OCI-M2 (cell line): ENCODE data around the gene BACH2.

Experiments
- DNase-seq: peaks from one replicate; lab custom pipeline; 2025; ENCODE audit not compliant: unreplicated experiment; lab: John Stamatoyannopoulos, UW

The BACH2 gene

DNA sequence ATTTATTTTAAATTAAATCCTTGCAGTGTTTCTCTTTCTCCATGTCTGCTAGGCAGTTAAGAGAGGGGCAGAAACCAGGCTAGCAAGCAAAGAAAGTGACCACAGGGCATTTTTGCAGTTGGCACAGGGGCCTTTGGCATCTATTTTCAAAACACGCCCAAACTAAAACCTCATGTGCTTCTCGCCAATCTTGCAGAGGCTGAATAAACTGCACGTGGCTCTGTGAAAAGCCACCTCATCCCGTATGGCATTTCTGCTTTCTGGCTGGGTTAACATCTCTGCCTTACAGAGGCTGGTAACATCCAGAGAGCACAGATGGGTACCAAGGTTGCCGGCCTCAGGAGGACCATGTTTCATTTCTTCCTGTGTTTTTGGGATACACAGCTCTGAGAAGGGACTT, 347.8 kb downstream of the BACH2 start:
- DNase-seq, result no peak

DNA sequence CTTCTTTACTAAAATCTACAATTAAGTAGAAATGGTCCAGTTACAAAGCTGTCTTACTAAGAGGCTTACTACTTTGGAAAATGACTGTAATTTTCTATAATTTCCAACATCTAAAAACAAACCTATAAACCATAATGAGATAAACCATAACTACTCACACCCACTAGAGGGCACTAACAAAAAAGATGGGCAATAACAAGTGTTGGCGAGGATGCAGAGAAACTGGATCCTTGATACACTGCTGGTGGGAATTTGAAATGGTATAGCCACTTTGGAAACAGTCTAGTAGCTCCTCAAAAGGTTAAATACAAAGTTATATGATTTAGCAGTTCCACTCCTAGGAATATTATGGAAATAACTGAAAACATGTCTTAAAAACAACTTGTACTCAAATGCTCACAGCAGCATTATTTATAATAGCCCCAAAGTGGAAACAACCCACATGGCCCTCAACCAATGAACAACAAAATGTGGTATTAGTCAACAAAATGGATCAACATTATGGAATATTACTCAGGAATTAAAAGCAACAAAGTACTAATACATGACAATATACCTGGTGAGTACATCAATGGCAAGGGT, 351.7 kb downstream of the BACH2 start:
- DNase-seq, result no peak

DNA sequence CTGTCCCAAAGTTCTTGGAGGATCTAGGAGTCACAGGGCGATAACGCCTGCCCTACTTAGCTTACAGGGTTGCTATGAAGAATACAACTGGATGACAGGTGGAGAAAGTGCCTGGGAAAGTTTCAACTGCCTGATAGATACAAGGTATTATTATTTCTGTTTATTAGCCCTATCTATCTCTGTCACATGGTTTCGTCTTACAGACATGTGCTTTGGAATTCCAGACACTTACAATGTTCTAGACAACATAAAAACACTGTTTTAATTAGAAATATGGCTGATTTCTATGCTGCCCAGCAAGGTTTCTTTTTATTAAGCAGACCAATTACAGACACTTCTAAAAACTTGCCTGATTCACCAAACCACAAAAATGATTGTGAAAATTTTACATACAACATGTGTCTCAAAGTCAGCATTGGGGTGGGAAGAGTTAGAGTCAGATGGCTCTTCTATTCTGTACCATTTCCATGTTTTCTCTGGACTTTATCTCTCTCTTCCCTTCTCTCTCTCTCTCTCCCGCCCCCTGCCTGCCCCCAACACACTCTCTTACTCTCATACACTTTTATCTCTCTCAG, 352.4 kb downstream of the BACH2 start:
- DNase-seq, result no peak

DNA sequence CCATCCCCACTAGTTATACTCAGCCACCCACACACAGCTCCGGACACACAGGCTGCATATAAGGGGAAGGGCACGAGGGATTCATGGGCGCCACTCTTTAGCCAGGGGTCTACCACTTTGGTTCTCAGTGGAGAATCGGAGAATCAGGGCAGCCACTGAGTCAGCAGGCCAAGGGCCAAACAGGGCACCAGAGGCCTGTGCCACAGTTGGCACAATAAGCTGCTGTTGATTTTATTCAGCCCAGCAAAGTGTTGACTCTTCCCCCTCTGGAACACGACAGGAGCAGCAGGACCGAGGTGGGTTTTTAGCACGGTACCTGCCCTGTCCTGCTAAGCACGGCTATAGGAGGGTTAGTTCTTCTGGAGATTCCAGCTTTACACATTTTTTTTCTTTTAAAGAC, 354.0 kb downstream of the BACH2 start:
- no peak for DNase-seq

DNA sequence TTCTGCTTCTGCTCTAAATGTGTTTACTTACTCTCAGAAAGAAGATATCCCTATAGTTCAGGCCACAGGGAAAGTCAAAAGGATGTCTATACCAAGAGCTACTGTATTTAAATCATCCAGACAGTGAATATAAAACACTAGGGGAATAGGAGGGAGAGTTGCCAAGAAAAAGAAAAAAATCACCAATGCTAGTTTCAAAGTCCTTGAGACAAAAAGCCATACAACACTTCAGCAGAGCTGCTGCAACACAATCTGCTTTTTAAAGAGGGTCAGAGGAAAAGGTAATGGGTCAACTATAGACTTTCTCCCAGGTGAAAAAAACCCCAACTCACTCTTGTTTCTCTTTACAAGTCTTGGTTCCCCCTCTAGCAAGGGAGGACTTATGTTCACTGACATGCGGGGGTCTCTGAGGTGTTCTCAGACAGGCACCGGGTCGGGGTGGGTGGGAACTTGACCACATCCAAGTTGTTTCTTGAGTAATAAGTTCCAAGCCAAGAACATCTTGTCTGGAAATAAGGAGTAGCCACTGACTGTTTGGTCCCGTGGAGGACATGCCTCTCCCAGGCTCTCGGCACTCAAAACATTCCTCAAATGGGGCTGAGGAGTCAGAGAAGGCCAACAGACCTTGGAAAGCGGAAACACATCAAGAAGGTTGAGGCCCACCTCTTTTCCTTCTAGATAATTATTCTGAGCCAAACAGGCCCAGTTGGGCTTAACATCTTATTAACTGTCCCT, 354.7 kb downstream of the BACH2 start:
- DNase-seq, result no peak

DNA sequence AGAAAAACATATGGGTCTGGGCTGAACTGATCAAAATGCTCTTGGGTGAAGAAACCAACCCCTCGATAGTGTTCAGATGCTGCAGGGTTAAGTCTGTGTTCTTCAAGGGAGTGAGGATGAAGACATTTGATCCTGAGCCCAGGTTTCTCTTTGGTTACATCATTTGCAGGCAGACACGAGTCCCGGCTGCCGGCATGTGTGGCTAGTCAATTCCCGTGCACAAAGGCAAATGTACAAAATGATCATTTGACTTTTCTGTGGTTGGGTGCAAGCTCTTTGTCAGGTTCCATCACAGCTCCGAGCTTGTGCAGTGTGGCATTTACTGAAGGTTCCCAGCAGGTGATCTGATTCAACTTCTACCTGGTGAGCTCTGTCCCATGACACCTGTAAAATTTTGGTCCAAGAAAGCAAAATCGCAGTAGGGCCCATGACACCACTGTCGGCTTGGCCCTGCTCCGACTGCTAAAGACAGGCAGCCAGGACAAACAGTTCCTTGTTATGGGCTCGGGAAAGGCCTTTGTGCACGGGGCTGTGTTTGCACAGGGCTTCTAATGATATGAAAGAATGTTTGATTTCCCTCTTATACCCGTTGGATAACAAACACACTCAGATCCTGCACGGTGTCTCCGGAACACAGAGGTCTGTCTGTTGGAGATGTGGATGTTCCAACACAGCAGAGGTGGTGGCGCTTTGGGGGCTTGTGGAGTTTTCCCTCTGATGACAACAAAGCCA, 355.4 kb downstream of the BACH2 start:
- no peak for DNase-seq

DNA sequence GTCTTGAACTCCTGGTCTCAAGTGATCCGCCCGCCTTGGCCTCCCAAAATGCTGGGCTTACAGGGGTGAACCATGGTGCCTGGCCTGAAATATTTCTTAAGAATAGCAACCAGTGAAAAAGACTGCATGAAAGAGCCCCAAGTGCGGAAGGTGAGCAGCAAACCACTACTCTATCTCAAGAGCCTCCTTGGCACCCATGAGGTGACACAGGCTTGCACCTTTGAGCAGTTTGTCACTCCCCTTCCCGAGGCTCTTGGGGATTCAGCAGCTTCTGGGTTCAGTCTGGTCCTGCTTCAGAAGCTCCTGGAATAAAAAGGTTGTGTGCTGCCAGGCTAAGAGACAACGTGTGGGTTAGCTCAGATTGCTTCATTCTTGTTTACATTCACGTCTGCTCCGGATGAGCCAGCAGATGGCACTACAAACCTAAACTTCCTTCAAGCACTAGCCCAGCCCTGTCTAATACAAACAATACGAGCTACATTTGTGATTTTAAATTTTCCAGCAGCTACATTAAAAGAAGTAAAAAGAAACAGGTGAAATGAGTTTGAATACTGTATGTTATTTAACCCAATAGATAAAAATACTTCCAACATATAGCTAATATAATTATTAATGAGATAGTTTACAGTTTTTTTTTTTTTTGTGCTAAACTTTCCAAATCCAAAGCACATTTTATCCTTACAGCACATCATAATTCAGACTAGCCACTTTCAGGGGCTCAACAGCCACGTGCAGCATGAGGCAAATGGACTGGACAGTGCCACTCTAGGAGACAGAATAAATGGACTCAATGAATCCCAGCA, 356.2 kb downstream of the BACH2 start:
- no peak for DNase-seq

DNA sequence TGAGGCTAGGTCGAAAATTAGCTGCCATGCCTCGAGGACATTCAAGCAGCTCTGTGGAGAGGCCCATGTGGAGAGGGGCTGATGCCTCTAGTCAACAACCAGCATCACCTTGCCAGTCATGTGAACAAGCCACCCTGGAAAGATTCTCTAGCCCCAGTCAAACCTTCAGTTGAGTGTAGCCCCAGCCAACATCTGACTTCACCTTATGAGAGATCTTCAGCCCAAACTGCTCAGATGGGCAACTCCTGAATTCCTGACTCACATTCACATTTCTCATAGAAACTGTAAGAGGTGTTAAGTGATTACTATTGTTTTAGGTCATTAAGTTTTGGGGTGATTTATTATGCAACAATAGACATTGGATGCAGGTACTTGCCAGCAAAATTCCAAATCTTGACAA, 357.5 kb downstream of the BACH2 start:
- no peak for DNase-seq

DNA sequence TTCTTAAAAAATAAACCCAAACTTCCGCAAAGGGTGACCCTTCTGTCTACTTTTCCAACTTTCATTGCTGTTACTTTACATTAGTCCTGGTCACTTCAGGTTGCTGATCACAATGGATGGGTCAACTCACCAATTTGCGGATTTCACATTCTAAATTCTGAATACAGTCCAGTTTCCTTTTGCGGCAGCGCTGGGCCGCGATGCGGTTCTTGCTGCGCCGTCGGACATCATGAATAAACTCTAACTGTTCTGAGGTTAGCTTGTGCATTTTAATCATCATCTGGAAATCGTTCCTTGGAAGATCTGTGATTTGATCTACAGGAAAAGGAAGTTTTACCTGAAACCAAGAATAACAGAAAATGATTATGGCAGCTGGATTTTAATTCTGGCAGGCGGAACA, 358.6 kb downstream of the BACH2 start:
- no peak for DNase-seq

DNA sequence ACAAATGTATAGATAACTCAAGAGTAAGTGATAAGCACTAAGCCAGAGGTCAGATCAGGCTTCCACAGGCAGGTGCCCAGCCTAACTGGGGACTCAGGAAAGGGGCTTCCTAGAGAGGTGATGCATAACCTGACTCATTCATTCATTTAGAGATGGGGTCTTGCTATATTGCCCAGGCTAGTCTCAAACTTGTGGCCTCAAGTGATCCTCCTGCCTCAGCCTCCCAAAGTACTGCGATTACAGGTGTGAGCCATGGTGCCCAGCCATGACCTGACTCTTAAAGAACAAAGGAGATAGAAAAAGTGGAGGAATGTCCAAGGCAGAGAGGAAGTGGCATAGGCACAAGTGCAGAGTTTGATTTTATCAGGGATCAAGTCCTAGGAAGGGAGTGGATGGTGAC, 360.5 kb downstream of the BACH2 start:
- no peak for DNase-seq

DNA sequence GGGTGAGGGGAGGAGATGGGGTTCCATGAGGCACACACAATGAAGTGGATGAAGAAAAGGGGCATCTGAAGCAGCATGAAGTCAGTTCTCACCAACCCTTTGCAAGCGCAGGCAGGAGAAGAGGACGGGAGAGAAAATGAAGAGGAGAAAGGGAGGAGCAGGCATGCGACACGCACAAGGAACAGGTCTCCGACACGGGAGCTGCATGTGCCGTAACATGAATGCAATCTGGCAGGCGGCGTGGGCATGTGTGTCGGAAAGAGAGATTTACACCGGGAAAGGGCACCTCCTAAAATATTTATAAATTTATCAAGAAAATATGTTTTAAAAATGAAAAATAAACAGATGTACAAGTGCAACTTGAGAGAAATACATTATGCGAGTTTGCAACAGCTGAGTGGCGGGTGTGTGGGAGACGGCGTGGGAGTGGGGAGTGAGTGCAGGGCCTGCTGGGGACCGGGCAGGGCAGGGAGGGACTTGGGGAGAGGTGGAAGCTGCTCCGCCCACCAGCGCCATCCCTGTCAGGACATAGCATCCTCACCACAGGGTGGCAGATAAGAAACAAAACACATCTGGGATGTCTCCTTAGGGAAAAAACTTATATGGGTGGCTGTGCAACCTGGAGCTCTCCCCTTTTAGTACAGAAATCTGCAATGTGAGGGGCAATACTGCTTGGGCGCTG, 361.8 kb downstream of the BACH2 start:
- DNase-seq, result no peak

DNA sequence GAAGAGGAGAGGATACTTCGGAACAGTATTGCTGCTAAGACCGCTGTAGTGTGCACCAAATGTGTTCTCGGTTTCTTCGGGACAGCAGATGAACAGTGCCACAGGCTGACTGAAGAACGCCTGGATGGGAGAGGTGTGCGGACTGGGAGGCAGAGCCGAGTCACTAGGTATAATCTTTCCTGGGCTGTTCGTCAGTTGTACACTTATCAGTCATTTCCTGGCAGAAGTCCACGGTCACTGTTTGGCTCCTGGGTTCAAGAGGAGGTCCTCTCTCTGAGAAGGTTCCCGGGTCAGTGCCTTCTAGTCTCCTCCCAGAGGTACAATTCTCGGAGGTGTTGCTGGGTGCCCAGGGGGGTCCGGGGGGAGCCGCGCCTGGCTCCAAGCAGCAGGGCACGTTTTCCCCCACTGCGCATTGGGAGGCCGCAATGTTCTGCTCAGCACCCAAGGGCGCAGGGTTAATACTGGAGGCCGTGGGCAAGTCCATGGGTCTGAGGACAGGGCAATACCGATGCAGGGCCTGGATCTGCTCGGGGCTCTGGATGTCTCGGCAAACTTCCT, 364.3 kb downstream of the BACH2 start:
- no peak for DNase-seq

DNA sequence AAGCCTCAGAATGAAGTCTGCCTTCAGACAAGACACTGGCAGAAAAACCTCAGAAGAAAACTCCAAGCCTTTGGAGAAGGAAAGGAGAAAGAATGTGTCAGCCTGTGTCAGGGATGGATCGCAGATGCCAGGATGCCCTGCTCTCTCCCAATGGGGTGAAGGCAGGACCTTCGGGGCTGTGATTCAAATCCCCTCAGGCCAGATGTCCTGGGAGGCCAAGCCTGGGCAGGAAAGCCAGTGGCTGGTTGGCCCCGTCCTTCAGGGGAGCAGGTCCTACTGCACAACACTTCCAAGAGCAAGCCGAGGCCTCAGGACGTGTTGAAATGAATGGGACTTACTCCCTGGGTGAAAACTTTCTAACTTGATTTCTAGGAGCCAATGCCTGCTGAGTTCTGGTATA, 365.9 kb downstream of the BACH2 start:
- DNase-seq, result no peak

DNA sequence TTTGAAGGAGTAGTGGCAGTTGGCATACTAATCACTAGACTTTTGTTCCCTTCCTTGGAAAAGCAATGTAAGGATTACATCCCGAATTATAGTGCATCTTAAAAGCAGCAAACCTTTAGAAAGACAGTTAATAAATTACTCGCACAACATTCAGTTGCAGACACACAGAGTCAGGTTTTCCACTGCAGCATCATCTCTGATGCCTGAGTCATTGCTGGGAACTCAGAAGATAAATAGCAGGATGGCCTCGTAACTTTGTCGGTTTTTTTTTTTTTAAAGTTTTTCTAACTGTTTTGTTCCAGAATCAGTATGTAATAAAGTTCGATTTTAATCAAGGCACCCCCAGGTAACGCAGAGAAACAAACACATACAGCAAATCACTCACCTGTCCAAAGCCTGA, 368.0 kb downstream of the BACH2 start:
- no peak for DNase-seq

DNA sequence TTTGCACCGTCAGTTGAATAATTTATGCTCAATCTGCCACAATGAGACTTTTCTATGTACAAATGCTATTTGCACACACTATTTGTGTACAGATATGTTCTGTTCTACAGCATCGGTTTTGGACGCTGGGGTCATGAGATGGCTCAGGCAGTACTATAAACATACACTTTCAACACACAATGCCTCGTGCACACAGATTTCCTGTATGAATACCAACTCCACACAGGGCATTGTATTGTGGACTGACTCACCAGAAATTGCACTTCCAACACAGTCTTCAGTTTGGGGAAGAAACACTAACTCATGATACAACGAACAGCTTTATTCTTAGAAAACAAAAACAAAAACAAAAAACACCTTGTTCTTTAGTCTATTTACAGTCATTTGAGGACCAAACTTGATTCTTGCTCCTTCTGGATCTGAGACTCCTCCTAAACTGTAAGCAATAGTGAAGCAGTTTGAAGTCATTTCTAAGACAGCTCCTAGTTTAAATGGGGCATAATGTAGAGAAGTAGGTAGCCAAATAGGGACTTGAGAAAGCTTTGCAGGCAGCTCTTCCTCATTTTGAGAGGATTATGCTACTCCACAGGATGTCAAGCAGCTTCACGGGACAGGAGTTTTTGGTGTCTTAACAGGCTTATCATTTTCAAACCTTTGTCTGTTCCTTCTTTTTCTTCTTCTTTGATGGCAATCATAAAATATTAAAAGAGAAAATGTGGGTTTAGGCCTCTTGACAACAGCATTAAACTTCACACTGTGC, 368.7 kb downstream of the BACH2 start:
- no peak for DNase-seq

DNA sequence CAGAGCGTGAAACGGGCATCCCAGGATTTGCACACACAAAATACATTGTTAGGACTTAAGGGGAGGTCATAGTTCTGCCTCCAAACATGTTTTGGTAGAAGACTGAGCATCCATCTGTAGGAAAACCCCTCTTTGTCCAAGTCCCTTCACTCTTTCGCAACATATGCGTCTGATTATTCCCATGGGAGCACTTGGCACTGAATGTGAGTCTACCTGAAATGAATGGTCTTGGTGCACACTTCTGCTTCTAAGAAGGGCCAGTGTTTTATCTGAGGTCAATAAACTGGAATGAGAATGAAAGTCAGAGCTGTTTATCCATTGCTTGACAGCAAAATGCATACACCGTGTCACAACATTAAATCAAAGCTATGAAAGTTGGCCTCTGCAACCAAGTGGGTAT, 369.4 kb downstream of the BACH2 start:
- DNase-seq, result no peak

DNA sequence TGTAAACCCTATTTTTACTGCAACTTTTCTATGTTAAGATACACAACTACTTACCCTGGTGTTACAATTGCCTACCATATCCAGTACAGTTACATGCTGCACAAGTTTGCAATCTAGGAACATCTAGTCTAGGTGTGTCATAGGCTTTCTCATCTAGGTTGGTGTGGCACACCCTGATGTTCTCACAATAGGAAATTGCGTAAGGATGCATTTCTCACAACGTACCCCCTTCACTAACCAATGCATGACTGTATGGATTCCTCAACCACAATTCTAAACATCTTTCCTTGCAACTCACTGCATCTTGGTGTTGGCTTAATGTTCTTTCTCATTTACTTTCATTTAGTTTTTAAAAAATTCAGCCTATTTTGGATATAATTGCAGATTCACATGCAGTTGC, 370.8 kb downstream of the BACH2 start:
- no peak for DNase-seq

DNA sequence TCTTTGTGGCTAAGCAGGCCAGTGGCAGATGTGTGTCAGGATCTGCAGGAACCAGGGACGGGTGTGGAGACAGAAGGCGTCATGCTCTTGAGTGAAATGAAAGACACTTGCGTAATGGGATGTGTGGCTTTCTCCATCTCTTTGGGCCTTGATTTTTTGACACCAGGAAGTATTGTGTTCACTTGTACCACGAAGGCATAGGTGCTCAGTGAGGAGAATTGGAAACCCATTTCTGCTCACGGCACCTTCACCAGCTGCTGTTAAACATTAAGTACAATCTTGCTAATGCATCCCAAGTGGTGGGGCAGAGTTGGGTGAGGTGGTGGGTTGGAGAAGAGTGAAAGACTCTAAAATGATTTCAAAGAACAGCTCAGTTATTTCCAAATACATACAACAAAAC, 372.4 kb downstream of the BACH2 start:
- DNase-seq, result no peak

DNA sequence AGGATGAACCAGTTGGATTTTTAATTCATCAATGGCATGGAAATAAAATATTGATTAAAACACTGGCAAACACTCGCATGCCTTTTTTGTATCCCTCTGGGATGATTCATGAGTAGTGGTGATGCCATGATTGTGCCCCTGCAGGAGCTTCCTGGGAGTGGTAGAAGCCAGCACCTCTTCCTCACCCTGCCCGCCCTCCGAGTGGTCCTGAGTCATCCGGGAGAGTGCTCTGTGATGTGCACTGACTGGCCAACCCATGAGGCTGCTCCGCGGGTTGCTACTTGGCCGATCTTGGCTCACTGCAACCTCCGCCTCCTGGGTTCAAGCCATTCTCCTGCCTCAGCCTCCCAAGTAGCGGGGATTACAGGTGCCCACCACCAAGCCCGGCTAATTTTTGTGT, 375.0 kb downstream of the BACH2 start:
- DNase-seq, result no peak

DNA sequence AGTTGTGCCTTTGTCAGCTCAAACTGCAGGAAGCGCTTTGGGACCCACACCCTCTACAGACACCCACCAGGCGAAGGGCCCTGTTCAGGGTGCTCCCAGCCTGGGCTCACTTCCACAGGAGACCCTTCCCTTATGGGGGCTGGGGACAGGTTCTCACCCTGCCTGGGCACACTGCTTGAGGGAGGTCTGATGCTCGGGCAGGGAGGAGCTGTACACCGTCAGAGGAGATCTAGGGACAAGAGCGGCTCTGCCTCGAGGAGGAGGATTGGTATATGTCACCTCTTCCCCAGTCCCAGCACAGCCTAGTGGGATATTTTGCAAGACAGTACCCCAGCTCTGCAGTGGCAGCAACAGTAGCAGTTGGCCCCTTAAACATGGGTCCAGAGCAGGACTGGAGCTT, 375.4 kb downstream of the BACH2 start:
- DNase-seq, result no peak
